MCF 10A (cell line): ENCODE measurements around the gene DCP1B. TPM values are rescaled to one million over a fixed set of nuclear protein-coding genes. Genes with fewer than 3 reads are reported as not detected.

Source experiments
- Bru-seq: library from RNA; stranded (reverse); fragments of 400-500 nt; gene quantifications from one replicate; lab custom pipeline; 2021; lab: Mats Ljungman, UMichigan
- BruChase-seq, 2 experiments: library from RNA; stranded (reverse); fragments of 400-500 nt; gene quantifications; one replicate each; lab custom pipeline; 2021; lab: Mats Ljungman, UMichigan
- BruUV-seq: library from RNA; stranded (reverse); fragments of 400-500 nt; replicated peaks from 2 replicates; lab custom pipeline; 2021; lab: Mats Ljungman, UMichigan
- CTCF ChIA-PET: fragments of 300-600 bp; sonication (Branson Sonifier 250); formaldehyde crosslinking; extraction: SDS; loops from one replicate; lab custom pipeline; 2021; ENCODE audit warnings: antibody characterized with exemption, inconsistent platforms; lab: Yijun Ruan, JAX
- POLR2A ChIA-PET: fragments of 300-600, 350-650 bp; sonication (Branson Sonifier 250); formaldehyde crosslinking; extraction: SDS; loops from one replicate; lab custom pipeline; 2020; ENCODE audit warnings: antibody characterized with exemption, inconsistent platforms; lab: Yijun Ruan, JAX
- DNase-seq: peaks from one replicate; pipeline ENCODE4 v3.0.0-alpha.2; 2018; ENCODE audit not compliant: unreplicated experiment
- H3K27ac Mint-ChIP-seq: one replicate; pipeline ENCODE4 v1.8.0; 2022; ENCODE audit warnings: mild to moderate bottlenecking, low read depth, mixed read lengths; ENCODE audit not compliant: unreplicated experiment
- H3K27me3 Mint-ChIP-seq: one replicate; pipeline ENCODE4 v1.8.0; 2022; ENCODE audit warnings: mixed read lengths; ENCODE audit not compliant: insufficient read depth, unreplicated experiment
- H3K36me3 Mint-ChIP-seq: one replicate; pipeline ENCODE4 v1.8.0; 2022; ENCODE audit warnings: mild to moderate bottlenecking, moderate library complexity, mixed read lengths; ENCODE audit not compliant: insufficient read depth, unreplicated experiment
- H3K4me1 Mint-ChIP-seq: one replicate; pipeline ENCODE4 v1.8.0; 2022; ENCODE audit warnings: mixed read lengths; ENCODE audit not compliant: insufficient read depth, unreplicated experiment
- H3K4me3 Mint-ChIP-seq: one replicate; pipeline ENCODE4 v1.8.0; 2022; ENCODE audit warnings: mild to moderate bottlenecking, moderate library complexity, mixed read lengths; ENCODE audit not compliant: unreplicated experiment
- H3K9me3 Mint-ChIP-seq: one replicate; pipeline ENCODE4 v1.8.0; 2022; ENCODE audit warnings: mixed read lengths; ENCODE audit not compliant: unreplicated experiment
- CTCF ChIP-seq: fragments of 200-600 bp; IDR thresholded peaks from one replicate; pipeline ENCODE4 v1.8.0; 2022; ENCODE audit warnings: antibody characterized with exemption, mild to moderate bottlenecking; ENCODE audit not compliant: unreplicated experiment
- intact Hi-C: fragments of 100-400 bp; cut with micrococcal nuclease; formaldehyde crosslinking; loops from 2 replicates; pipeline ENCODE4 v1.14.1; 2022
- long read RNA-seq: library from polyadenylated mRNA; stranded (forward); transcript quantifications from one replicate; pipeline ENCODE4 v2.0.0, GENCODE V29; 2022
- total RNA-seq: library from RNA; stranded (reverse); gene quantifications from 2 replicates; pipeline ENCODE4 v1.2.3, GENCODE V29; 2022

DCP1B gene
- total RNA-seq (5.5 and 6.0 TPM in 2 replicates), Bru-seq, nascent RNA (percentile 63 among the genes with signal in this experiment), BruChase-seq, experiment 1, labeled RNA remaining after a 6-hour chase (percentile 44 among the genes with signal in this experiment), BruChase-seq, experiment 2, labeled RNA remaining after a 2-hour chase (percentile 54 among the genes with signal in this experiment)
- long read RNA-seq, transcript DCP1B-201 (9 exons, 2,086 nt) = major isoform, 11 of 11 reads
- long read RNA-seq, partial matches to known transcripts = 0 of 11 reads
- long read RNA-seq, other reads (novel, unspliced or antisense) = 0 of 11 reads

DNA sequence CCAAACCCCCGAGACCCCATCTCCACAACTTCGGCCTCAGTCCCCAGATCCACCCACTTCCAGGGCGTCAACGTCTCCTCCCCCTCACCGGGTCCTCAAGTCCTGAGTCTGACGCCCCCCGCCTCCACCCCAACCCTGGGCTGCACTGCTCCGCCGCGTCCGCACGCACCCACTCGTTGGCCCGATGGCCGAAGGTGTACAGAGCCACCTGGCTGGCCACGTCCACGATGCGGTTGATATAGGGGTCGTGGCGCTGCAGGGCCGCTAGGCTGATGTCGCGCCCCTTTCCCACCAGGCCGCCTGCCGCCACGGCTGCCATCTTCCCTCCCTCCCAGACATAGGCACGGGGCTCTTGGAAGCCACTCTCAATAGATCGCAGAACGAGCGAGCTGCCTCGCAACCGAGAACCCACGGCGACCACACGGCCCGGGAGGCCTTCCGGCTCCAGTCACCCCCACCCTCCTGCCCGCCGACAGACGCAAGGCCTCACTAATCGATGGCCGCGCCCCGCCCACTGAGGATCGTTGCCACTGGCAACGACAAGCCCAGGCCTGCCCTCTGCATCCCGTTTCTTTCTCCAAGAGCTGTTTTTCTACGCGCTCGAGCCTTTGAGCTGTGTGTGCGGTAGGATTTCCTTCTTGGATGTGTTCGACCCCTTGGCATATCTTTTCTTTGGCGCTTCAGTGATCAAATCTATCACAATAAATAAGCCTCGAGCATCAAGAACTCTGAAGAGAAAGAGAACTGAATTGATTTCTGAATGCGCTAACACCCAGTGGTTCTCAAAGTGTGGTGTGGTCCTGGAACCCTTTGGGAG, at the start of gene DCP1B:
DCP1B (minus strand) TSS at position 345 of the 817 bp plus-strand sequence; CDS start at position 319, 26 bp downstream.
- intact Hi-C loops = no loop called here
- POLR2A ChIA-PET = interaction anchor here (0.7 to 2.6 kb wide), 4 partner anchors 11 to 1635 kb away, joined by 3 to 23 read pairs (median 4); no protein-coding TSS in a partner anchor
- CTCF ChIA-PET = interaction anchor here (0.7 to 1.0 kb wide), 3 partner anchors 14 to 562 kb away, joined by 3 to 4 read pairs (median 3); no protein-coding TSS in a partner anchor
- no peak for TF ChIP-seq CTCF
- H3K27me3 Mint-ChIP-seq = peaks cover 29% of the 10 kb centered on the region
- peak within 1 kb of the TSS; percentile 89 for H3K27ac Mint-ChIP-seq
- no TSS peak for BruUV-seq
- H3K4me3 Mint-ChIP-seq = peak within 1 kb of the TSS; percentile 89
- DNase-seq = peak; percentile 83
- peaks cover 6% of the 10 kb centered on the region for H3K4me1 Mint-ChIP-seq
- H3K9me3 Mint-ChIP-seq = no peaks in the 10 kb centered on the region
- H3K36me3 Mint-ChIP-seq = no peaks in the 10 kb centered on the region

GRCh38 chr12:2053691-2054090, 49.4 kb upstream of the DCP1B start:
- Mint-ChIP-seq H3K27ac (no peak overlapping the region), H3K4me1 (no peaks in the 10 kb centered on the region), H3K4me3 (no peak overlapping the region), H3K9me3 (no peaks in the 10 kb centered on the region), H3K36me3 (no peaks in the 10 kb centered on the region), H3K27me3 (peaks cover 49% of the 10 kb centered on the region)
- BruUV-seq = no TSS peak
- CTCF ChIA-PET = no interaction called here
- intact Hi-C loops = no loop called here
- no peak for TF ChIP-seq CTCF
- POLR2A ChIA-PET = interaction anchor here (0.7 kb wide), 1 partner anchor 236 kb away, joined by 3 read pairs; no protein-coding TSS in a partner anchor
- DNase-seq = no peak

- H3K4me1 Mint-ChIP-seq = no peaks in the 10 kb centered on the region
- peaks cover 55% of the 10 kb centered on the region for H3K27me3 Mint-ChIP-seq
- POLR2A ChIA-PET = interaction anchor here (0.7 kb wide), 1 partner anchor 237 kb away, joined by 3 read pairs; no protein-coding TSS in a partner anchor
- no peak for TF ChIP-seq CTCF
- H3K27ac Mint-ChIP-seq = no peak within 1 kb of the TSS
- CTCF ChIA-PET = no interaction called here
- H3K36me3 Mint-ChIP-seq = no peaks in the 10 kb centered on the region
- peak within 1 kb of the TSS; percentile 53 for H3K4me3 Mint-ChIP-seq
- no TSS peak for BruUV-seq
- H3K9me3 Mint-ChIP-seq = no peaks in the 10 kb centered on the region
- DNase-seq = peak; percentile 9
- intact Hi-C loops = no loop called here
Observed at GRCh38 chr12:2052826-2053678, 48.8 kb upstream of the DCP1B start, which contains the start of gene CACNA1C. Gene CACNA1C, plus strand, starts transcription at chr12:2052987. Its CDS starts 576 bp downstream, at chr12:2053563.
